Progenitor cell of endocrine pancreas (in vitro differentiated cells): Measurements from ENCODE around the gene ARHGEF28. TPM values are rescaled to one million over a fixed set of nuclear protein-coding genes. Genes with fewer than 3 reads are reported as not detected.

Experiments used
- DNase-seq: peaks from one replicate; pipeline ENCODE4 v3.0.0; 2021; ENCODE audit warnings: low spot score; ENCODE audit not compliant: unreplicated experiment
- H3K27ac Mint-ChIP-seq: 2 replicates; pipeline ENCODE4 v1.8.0; 2021; ENCODE audit warnings: mild to moderate bottlenecking, moderate library complexity, mixed read lengths
- H3K27me3 Mint-ChIP-seq: 2 replicates; pipeline ENCODE4 v1.8.0; 2021; ENCODE audit warnings: mixed read lengths
- H3K36me3 Mint-ChIP-seq: 2 replicates; pipeline ENCODE4 v1.8.0; 2022; ENCODE audit warnings: mixed read lengths; ENCODE audit not compliant: insufficient read depth
- H3K4me1 Mint-ChIP-seq: 2 replicates; pipeline ENCODE4 v1.8.0; 2021; ENCODE audit warnings: low read depth, mixed read lengths
- H3K4me3 Mint-ChIP-seq: 2 replicates; pipeline ENCODE4 v1.8.0; 2021; ENCODE audit warnings: low read depth, mild to moderate bottlenecking, moderate library complexity, mixed read lengths
- H3K9me3 Mint-ChIP-seq: 2 replicates; pipeline ENCODE4 v1.8.0; 2021; ENCODE audit warnings: low read depth, mixed read lengths
- total RNA-seq: library from RNA; stranded (reverse); gene quantifications from 2 replicates; pipeline ENCODE4 v1.2.1, GENCODE V29; 2021
- TF ChIP-seq, protein P1 (sequence below): fragments of 200-600 bp; sonication (generic); IDR thresholded peaks from one replicate; pipeline ENCODE4 v1.5.0; 2021; ENCODE audit warnings: antibody characterized with exemption, mild to moderate bottlenecking; ENCODE audit not compliant: unreplicated experiment

ARHGEF28 gene
- total RNA-seq, 1 donor from 2014 or later = 15.0 TPM

DNA sequence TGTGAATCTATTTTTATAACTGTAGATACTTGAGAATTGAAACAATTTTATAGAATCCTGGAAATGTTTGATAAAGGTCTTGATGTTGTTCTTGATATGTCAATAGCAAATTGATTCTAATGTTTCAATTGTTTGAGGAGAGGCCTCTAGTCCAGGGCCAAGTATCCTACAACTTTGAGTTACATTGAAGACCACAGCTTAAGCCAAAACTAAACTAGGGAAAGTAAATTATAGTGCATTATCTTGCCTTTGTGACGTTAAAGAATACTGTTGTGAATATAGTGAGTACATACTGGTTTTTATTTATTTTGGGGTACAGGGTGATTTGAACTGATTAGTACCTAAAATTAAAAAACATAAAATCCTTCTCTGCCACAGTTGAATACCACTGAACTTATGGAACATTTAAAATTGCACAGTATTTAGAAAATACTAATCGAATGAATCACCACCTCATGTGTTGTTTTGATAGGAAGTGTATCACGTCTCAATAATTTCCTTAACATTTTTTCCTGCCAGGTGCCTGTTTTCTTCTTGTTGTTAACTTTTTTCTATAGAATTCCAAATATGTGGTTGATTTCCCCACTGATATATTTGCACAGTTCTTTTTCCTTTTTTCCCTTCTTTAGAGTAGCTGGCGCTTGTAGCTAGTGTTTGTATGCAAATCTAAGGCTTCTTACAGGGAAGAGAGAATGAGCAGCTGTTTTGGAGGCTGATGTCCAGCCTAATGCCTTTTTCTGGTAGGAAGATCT lies 12.5 kb downstream of the ARHGEF28 start:
- no peaks in the 10 kb centered on the region for H3K36me3 Mint-ChIP-seq
- peaks cover 26% of the 10 kb centered on the region for H3K27me3 Mint-ChIP-seq
- no peak overlapping the region for H3K27ac Mint-ChIP-seq
- no peak for DNase-seq
- H3K4me3 Mint-ChIP-seq = no peak overlapping the region
- peaks cover 21% of the 10 kb centered on the region for H3K4me1 Mint-ChIP-seq
- no peaks in the 10 kb centered on the region for H3K9me3 Mint-ChIP-seq
- TF ChIP-seq, protein P1, sequence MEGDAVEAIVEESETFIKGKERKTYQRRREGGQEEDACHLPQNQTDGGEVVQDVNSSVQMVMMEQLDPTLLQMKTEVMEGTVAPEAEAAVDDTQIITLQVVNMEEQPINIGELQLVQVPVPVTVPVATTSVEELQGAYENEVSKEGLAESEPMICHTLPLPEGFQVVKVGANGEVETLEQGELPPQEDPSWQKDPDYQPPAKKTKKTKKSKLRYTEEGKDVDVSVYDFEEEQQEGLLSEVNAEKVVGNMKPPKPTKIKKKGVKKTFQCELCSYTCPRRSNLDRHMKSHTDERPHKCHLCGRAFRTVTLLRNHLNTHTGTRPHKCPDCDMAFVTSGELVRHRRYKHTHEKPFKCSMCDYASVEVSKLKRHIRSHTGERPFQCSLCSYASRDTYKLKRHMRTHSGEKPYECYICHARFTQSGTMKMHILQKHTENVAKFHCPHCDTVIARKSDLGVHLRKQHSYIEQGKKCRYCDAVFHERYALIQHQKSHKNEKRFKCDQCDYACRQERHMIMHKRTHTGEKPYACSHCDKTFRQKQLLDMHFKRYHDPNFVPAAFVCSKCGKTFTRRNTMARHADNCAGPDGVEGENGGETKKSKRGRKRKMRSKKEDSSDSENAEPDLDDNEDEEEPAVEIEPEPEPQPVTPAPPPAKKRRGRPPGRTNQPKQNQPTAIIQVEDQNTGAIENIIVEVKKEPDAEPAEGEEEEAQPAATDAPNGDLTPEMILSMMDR = no peak

DNA sequence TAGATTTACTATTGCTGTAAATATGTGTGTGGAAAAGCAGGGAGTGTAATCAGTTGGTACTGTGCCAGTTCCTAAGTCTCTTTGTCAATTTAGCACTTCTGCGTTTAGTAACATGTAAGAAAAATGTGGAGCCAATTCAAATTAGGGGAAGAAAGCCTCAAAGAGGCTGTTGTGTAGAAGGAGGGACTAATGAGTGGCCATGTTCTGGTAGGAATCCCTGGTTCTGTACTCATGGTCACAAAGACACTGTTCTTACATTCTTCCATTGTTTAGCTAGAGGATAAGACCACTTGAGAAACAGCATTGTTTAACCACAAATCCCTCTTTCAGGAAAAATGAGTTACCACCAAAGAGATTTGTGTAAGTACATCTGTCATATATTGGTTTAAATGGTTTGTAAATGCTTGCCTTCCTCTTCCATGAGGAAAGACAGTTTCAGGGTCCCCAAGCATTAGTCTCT lies 14.9 kb downstream of the ARHGEF28 start:
- peaks cover 24% of the 10 kb centered on the region for H3K4me1 Mint-ChIP-seq
- no peak overlapping the region for H3K4me3 Mint-ChIP-seq
- TF ChIP-seq, protein P1 = no peak
- H3K27ac Mint-ChIP-seq = no peak overlapping the region
- DNase-seq = no peak
- no peaks in the 10 kb centered on the region for H3K36me3 Mint-ChIP-seq
- H3K27me3 Mint-ChIP-seq = peaks cover 20% of the 10 kb centered on the region
- H3K9me3 Mint-ChIP-seq = no peaks in the 10 kb centered on the region

DNA sequence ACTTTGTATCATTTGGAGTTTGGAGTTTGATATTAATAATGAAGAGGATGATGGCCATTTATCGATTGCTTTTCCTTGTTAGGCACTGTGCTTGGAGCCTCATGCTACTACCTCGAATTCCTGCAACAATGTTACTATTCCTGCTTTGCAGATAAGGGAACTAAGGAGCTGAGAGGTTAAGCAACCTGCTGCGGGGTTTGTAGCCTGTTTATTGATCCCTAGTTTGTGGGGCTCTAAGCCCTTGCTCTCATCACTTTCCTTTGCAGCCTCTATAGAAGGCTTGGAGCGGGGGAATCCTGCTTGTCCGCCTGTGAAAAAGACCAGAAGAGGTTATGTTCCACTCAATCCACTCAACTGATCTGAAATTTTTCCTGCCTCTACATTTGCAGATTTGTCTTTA lies 15.8 kb downstream of the ARHGEF28 start:
- Mint-ChIP-seq H3K27me3 (peaks cover 18% of the 10 kb centered on the region), H3K4me3 (no peak overlapping the region), H3K27ac (no peak overlapping the region), H3K36me3 (no peaks in the 10 kb centered on the region), H3K9me3 (no peaks in the 10 kb centered on the region), H3K4me1 (peaks cover 24% of the 10 kb centered on the region)
- TF ChIP-seq, protein P1 = no peak
- no peak for DNase-seq

DNA sequence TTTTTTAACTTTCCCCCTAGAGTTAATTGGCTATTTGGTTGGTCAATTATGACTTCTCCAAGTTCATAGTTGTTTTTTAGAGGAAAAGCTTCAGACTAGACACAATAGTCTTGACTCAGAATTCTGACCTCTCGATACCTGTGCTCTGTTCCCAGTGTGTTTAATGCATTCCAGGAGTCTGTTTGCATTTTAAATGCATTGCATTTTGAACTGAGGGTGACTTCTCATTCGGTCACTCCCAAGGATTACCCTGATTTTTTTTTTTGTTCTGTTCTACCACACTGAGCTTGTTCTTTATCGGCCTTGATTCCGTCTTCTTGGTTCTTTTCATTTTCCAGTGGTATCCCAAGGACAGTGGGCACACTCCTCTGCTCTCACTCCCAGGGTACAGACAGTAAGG lies 16.3 kb downstream of the ARHGEF28 start:
- TF ChIP-seq, protein P1 = no peak
- H3K9me3 Mint-ChIP-seq = no peaks in the 10 kb centered on the region
- peaks cover 24% of the 10 kb centered on the region for H3K4me1 Mint-ChIP-seq
- no peaks in the 10 kb centered on the region for H3K36me3 Mint-ChIP-seq
- no peak overlapping the region for H3K27ac Mint-ChIP-seq
- DNase-seq = no peak
- H3K4me3 Mint-ChIP-seq = no peak overlapping the region
- H3K27me3 Mint-ChIP-seq = peaks cover 15% of the 10 kb centered on the region

DNA sequence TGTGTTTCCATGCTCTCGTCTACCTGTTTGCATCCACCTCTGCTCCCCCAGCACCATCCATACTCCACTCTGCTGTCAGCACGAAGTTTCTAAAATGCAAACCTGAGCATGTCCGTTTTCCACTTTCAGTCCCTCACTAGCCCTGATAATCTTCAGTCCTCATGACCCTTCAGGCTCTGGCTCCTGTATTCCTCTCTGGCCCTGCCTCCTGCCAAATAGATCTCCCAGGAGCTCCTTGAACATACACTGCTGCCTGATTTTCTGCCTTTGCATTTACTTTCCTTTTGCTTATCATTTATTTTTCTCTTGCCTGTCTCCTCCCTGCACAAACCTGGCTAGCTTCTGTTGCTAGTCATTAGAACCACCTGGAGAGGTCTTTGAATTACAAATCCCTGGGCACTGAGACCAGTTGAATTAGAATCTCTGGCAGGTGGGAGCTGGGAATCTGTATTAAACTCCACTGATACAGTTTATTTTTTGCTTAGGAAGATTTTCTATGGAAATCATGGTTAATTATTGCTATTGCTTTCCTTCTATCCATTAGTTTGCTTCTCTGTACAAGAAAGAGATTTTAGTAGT lies 18.5 kb downstream of the ARHGEF28 start:
- TF ChIP-seq, protein P1 = no peak
- no peak overlapping the region for H3K4me3 Mint-ChIP-seq
- no peaks in the 10 kb centered on the region for H3K9me3 Mint-ChIP-seq
- H3K36me3 Mint-ChIP-seq = no peaks in the 10 kb centered on the region
- peaks cover 17% of the 10 kb centered on the region for H3K4me1 Mint-ChIP-seq
- DNase-seq = no peak
- H3K27me3 Mint-ChIP-seq = peaks cover 20% of the 10 kb centered on the region
- H3K27ac Mint-ChIP-seq = no peak overlapping the region
